Common myeloid progenitor, CD34-positive (primary cell): ENCODE results near the gene GKN1. TPM values are rescaled to one million over a fixed set of nuclear protein-coding genes. Genes with fewer than 3 reads are reported as not detected.

Experiments used
- CTCF ChIA-PET: fragments of 350-600 bp; sonication (Branson Sonifier 250); formaldehyde crosslinking; loops from one replicate; lab custom pipeline; 2021; ENCODE audit warnings: antibody characterized with exemption; lab: Charles Lee
- POLR2A ChIA-PET: fragments of 350-600 bp; sonication (Branson Sonifier 250); formaldehyde crosslinking; loops from one replicate; lab custom pipeline; 2021; ENCODE audit warnings: antibody characterized with exemption; lab: Charles Lee
- DNase-seq, 3 donors: peaks; one replicate each; pipeline versions ENCODE4 v3.0.0 to v3.0.0-alpha.2; 2013
- H3K27ac ChIP-seq, 2 experiments: 1 replicate in 1 of 2; 2 replicates in 1 of 2; pipeline ENCODE4 v1.7.0; 2013; ENCODE audit warnings: inconsistent platforms in 2 of 2, low read length in 2 of 2, mild to moderate bottlenecking in 2 of 2, low read depth in 1 of 2, moderate library complexity in 1 of 2; ENCODE audit not compliant: severe bottlenecking in 2 of 2, insufficient read depth in 1 of 2, poor library complexity in 1 of 2
- H3K27me3 ChIP-seq, 5 experiments: replicated peaks in 2 of 5; 1 replicate in 3 of 5; 2 replicates in 2 of 5; pipeline versions ENCODE4 v1.6.1 to v1.7.0; 2013; ENCODE audit warnings: low read length in 4 of 5, mild to moderate bottlenecking in 2 of 5, moderate library complexity in 2 of 5, inconsistent platforms in 1 of 5; ENCODE audit not compliant: insufficient read depth in 5 of 5, control insufficient read depth in 4 of 5
- H3K36me3 ChIP-seq, 4 experiments: 1 replicate in 2 of 4; 2 replicates in 2 of 4; pipeline versions ENCODE4 v1.6.1 to v1.7.0; 2013; ENCODE audit warnings: low read length in 3 of 4, control low read depth in 1 of 4, mild to moderate bottlenecking in 1 of 4; ENCODE audit not compliant: control insufficient read depth in 4 of 4, insufficient read depth in 4 of 4
- H3K4me1 ChIP-seq, 4 experiments: 1 replicate in 3 of 4; 2 replicates in 1 of 4; pipeline versions ENCODE4 v1.6.1 to v1.7.1; 2013; ENCODE audit warnings: low read length in 3 of 4, mild to moderate bottlenecking in 3 of 4, control low read depth in 1 of 4, inconsistent platforms in 1 of 4, moderate library complexity in 1 of 4; ENCODE audit not compliant: control insufficient read depth in 4 of 4, insufficient read depth in 4 of 4; ENCODE audit errors: control extremely low read depth in 1 of 4
- H3K4me3 ChIP-seq, 7 experiments: 1 replicate in 4 of 7; 2 replicates in 3 of 7; pipeline versions ENCODE4 v1.5.1 to v1.7.0; 2013; ENCODE audit warnings: mild to moderate bottlenecking in 7 of 7, low read length in 6 of 7, moderate library complexity in 6 of 7, inconsistent platforms in 2 of 7, low read depth in 2 of 7, control low read depth in 1 of 7; ENCODE audit not compliant: insufficient read depth in 4 of 7, control insufficient read depth in 1 of 7; ENCODE audit errors: extremely low read depth in 1 of 7
- H3K9me3 ChIP-seq, 5 experiments: 1 replicate in 4 of 5; 2 replicates in 1 of 5; pipeline versions ENCODE4 v1.6.1 to v1.7.1; 2013; ENCODE audit warnings: low read length in 4 of 5, mild to moderate bottlenecking in 2 of 5, inconsistent platforms in 1 of 5, low read depth in 1 of 5, moderate library complexity in 1 of 5; ENCODE audit not compliant: control insufficient read depth in 4 of 5, insufficient read depth in 2 of 5; ENCODE audit errors: control extremely low read depth in 1 of 5
- WGBS: methylation state at CpG from one replicate; pipeline ENCODE4 v1.1.5; 2013; ENCODE audit not compliant: insufficient coverage; 5-methylcytosine and 5-hydroxymethylcytosine counted together
- polyA plus RNA-seq: library from polyadenylated mRNA; unstranded; fragments of 120-200 nt; gene quantifications from one replicate; pipeline ENCODE4 v1.2.1, GENCODE V29; 2013

The GKN1 gene, protein sequence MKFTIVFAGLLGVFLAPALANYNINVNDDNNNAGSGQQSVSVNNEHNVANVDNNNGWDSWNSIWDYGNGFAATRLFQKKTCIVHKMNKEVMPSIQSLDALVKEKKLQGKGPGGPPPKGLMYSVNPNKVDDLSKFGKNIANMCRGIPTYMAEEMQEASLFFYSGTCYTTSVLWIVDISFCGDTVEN
- not detected for polyA plus RNA-seq

DNA sequence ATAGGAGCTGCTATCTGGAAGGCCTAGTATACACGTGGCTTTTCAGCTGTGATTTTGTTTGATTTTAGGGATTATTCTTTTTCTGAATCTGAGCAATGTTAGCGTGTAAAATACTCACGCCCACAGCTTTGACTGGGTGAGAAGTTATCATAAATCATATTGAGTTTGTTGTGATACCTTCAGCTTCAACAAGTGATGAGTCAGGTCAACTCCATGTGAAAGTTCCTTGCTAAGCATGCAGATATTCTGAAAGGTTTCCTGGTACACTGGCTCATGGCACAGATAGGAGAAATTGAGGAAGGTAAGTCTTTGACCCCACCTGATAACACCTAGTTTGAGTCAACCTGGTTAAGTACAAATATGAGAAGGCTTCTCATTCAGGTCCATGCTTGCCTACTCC is at the start of gene GKN1:
TSS of gene GKN1 (plus strand) at position 386 of the 400 bp plus-strand sequence. CDS start 42 bp downstream, outside the sequence.
- peaks cover 0 to 1% (median 0%) of the 10 kb centered on the region in 5 experiments for H3K27me3 ChIP-seq
- ChIA-PET POLR2A (no interaction called here), CTCF (interaction anchor here (2.2 kb wide), 1 partner anchor 9 kb away, joined by 4 read pairs; no protein-coding TSS in a partner anchor)
- no peak within 1 kb of the TSS for H3K27ac ChIP-seq
- H3K9me3 ChIP-seq: no peaks in the 10 kb centered on the region
- H3K36me3 ChIP-seq: no peaks in the 10 kb centered on the region
- no peaks in the 10 kb centered on the region for H3K4me1 ChIP-seq
- DNase-seq: no peak
- WGBS: no CpG with 5 or more reads among the region's 3 CpGs
- H3K4me3 ChIP-seq: no peak within 1 kb of the TSS

DNA sequence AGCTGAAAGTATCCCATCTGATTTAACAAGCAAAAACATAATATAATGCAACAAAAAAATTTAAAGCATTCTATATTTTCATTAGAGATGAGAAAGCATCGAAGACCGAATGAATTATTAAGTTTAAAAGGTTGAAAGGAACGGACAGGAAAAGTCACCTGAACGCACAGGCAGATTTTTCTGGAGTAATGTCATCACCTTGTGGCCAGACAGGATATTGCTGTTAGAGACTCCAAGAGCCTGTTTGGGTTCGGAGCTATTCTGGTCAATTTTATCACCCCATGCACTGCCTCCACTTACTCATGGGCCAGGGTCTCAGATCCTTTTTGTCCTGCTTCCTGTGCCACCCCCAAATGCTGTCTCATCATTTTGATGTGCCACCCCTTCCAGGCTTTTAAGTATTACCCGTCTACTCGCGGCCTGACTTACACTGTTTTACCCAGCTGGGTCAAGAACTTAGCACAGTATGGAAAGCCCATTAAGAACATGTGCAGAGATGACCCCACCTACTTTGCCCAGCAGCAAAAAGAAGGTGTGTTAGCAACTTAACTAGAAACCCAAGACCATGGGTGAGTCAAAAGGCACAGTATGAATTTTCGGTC is 49.0 kb upstream of the GKN1 start:
- peak; percentile 61 to 77 (median 71) for DNase-seq
- ChIA-PET POLR2A (no interaction called here), CTCF (interaction anchor here (0.6 to 7.3 kb wide), 46 partner anchors 9 to 736 kb away, joined by 3 to 86 read pairs (median 5); partner anchors contain the start of genes APLF and FBXO48)

DNA sequence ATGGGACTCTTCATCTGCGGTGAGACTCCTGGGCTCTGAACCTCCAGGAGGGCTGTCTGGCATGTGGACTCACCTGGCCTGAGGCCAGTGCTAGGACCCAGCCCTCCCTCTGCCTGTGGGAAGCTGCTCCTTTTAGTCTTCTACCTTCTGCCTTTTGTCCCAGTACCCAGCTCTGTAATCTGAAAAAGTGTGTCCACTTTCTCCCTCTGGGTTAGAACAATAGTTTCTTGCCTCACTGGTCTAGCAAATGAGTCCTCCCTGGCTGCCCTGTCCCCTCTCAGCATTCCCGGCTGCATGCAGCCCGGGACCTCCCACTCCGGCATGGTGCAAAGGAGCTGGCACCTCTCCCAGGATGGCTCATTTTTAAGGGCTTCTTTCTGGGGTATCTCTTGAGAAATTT is 47.6 kb upstream of the GKN1 start:
- Histone ChIP-seq H3K36me3 (no peaks in the 10 kb centered on the region), H3K9me3 (peaks cover 0 to 2% (median 0%) of the 10 kb centered on the region in 5 experiments), H3K27me3 (no peaks in the 10 kb centered on the region), H3K27ac (no peak overlapping the region), H3K4me3 (no peak overlapping the region), H3K4me1 (peaks cover 0 to 4% (median 2%) of the 10 kb centered on the region in 4 experiments)
- ChIA-PET POLR2A (interaction anchor here (0.6 kb wide), 1 partner anchor 807 kb away, joined by 4 read pairs; no protein-coding TSS in a partner anchor), CTCF (interaction anchor here (0.6 to 7.3 kb wide), 18 partner anchors 8 to 737 kb away, joined by 3 to 86 read pairs (median 6); no protein-coding TSS in a partner anchor)
- WGBS: 98% methylated on average over 4 of the region's 4 CpGs
- no peak for DNase-seq

More for the DNA sequence above, 49.0 kb upstream of the GKN1 start:
- H3K4me1 ChIP-seq: peaks cover 0 to 4% (median 2%) of the 10 kb centered on the region in 4 experiments
- no peaks in the 10 kb centered on the region for H3K27me3 ChIP-seq
- H3K9me3 ChIP-seq: no peaks in the 10 kb centered on the region
- 50% methylated on average over 2 of the region's 9 CpGs for WGBS
- no peak overlapping the region for H3K27ac ChIP-seq
- H3K4me3 ChIP-seq: no peak overlapping the region
- no peaks in the 10 kb centered on the region for H3K36me3 ChIP-seq

DNA sequence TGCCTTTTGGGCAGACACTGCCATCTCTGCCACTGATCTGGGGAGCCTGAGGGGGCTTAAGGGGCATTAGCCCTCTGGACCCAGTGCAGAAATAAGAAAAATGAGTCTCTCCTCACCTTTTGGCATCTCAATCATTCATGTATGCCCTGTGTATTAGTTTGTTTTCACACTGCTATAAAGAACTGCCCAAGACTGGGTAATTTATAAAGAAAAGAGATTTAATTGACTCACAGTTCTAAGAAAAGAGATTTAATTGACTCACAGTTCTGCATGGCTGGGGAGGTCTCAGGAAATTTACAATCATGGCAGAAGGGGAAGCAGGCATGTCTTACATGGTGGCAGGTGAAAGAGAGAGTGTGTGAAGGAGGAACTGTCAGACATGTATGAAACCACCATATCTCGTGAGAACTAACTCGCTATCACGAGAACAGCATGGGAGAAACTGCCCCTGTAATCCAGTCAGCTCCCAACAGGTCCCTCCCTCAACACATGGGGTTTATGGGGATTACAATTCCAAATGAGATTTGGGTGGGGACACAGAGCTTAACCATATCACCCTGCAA is 43.2 kb upstream of the GKN1 start:
- CTCF ChIA-PET: interaction anchor here (1.1 kb wide), 1 partner anchor 179 kb away, joined by 3 read pairs; no protein-coding TSS in a partner anchor
- H3K36me3 ChIP-seq: no peaks in the 10 kb centered on the region
- peaks cover 0 to 2% (median 0%) of the 10 kb centered on the region in 5 experiments for H3K9me3 ChIP-seq

DNA sequence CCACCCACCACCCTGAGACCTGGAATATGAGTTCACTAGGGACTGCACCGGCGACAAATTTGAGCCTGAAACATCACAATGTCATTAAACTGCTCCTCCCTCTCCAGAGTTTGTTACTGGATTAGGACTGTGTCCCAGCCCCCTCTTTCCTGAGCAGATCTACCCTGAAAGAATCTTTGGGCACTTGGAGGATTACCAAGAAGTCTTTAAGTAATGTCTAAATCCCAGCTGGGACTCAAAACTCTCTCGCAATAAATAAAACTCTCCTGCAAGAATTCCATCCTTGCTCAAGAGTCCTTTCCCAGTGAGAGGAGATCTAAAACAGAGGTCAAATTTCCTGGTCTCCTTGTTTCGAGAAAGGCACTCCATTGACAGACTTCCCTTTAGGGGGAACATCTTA is 42.6 kb upstream of the GKN1 start:
- ChIA-PET CTCF (interaction anchor here (1.1 kb wide), 1 partner anchor 444 kb away, joined by 3 read pairs; no protein-coding TSS in a partner anchor), POLR2A (no interaction called here)
- H3K4me3 ChIP-seq: no peak overlapping the region
- DNase-seq: no peak
- H3K9me3 ChIP-seq: peaks cover 0 to 2% (median 0%) of the 10 kb centered on the region in 5 experiments
- H3K27ac ChIP-seq: no peak overlapping the region
- H3K27me3 ChIP-seq: no peaks in the 10 kb centered on the region
- H3K4me1 ChIP-seq: no peaks in the 10 kb centered on the region
- WGBS: 100% methylated on average over 2 of the region's 4 CpGs
- no peaks in the 10 kb centered on the region for H3K36me3 ChIP-seq

More for the DNA sequence above, 43.2 kb upstream of the GKN1 start:
- POLR2A ChIA-PET: no interaction called here
- peak in 1 of 3 donors; percentile 6 for DNase-seq
- WGBS: 95% methylated on average over 3 of the region's 3 CpGs
- no peaks in the 10 kb centered on the region for H3K4me1 ChIP-seq
- no peak overlapping the region for H3K27ac ChIP-seq
- no peak overlapping the region for H3K4me3 ChIP-seq
- no peaks in the 10 kb centered on the region for H3K27me3 ChIP-seq

DNA sequence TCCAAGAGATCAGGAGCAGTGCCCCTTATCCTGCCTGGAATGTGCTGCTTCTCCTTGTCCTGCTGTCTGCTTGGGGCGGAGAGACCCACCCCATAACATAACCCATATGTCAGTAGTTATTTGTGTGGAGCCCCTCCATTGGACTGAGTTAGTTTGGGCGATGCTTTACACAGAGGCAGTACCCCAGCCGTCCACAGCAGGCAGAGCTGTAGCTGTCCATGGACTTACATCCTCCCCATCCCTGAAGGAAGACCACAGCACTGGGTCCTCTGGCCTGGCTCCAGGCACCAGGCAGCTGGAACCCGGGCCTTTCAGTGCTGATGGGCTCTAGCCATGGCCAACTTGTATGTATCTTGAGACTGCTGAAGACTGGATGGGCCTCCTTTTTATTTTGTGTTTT is 42.0 kb upstream of the GKN1 start:
- H3K4me3 ChIP-seq: no peak overlapping the region
- ChIA-PET CTCF (interaction anchor here (1.1 kb wide), 1 partner anchor 445 kb away, joined by 3 read pairs; no protein-coding TSS in a partner anchor), POLR2A (no interaction called here)
- H3K4me1 ChIP-seq: no peaks in the 10 kb centered on the region
- H3K9me3 ChIP-seq: peaks cover 0 to 2% (median 0%) of the 10 kb centered on the region in 5 experiments
- no peak for DNase-seq
- no peaks in the 10 kb centered on the region for H3K36me3 ChIP-seq
- H3K27me3 ChIP-seq: no peaks in the 10 kb centered on the region
- 100% methylated on average over 3 of the region's 4 CpGs for WGBS
- H3K27ac ChIP-seq: no peak overlapping the region
